K562 (cell line): ENCODE results near the gene ZC3H12C.

ENCODE experiments used
- BRF1 ChIP-seq: IDR thresholded peaks from 3 replicates; pipeline ENCODE4 v1.6.1; 2011; ENCODE audit warnings: borderline replicate concordance, mild to moderate bottlenecking; ENCODE audit not compliant: insufficient read length; ENCODE audit errors: extremely low read depth
- CTCF ChIP-seq, 3 experiments: IDR thresholded peaks in 2 of 3; conservative IDR thresholded peaks in 1 of 3; 2 replicates each; pipeline ENCODE4 v1.5.1; 2011 to 2012; ENCODE audit warnings: low read length in 3 of 3, mild to moderate bottlenecking in 3 of 3, control low read depth in 2 of 3, improper control_type of control experiment in 1 of 3, inconsistent platforms in 1 of 3, low read depth in 1 of 3, mixed read lengths in 1 of 3, moderate library complexity in 1 of 3; ENCODE audit not compliant: insufficient read depth in 2 of 3
- KAT8 ChIP-seq: fragments of 450-650 bp; IDR thresholded peaks from 2 replicates; pipeline ENCODE4 v1.6.1; 2016; ENCODE audit warnings: low read depth, mild to moderate bottlenecking
- MCM7 ChIP-seq, 2 experiments: fragments of 450-650 bp; IDR thresholded peaks; 2 replicates each; pipeline ENCODE4 v1.6.1; 2016 to 2018

- no peak for TF ChIP-seq CTCF (IDR thresholded peaks at IDR 0.05 in 2 of 3, conservative IDR thresholded peaks at IDR 0.05 in 1 of 3; ENCODE audit: insufficient read depth in 2 of 3, low read depth in 1 of 3, low read length in 3 of 3)
- no peak for TF ChIP-seq KAT8
- no peak for TF ChIP-seq MCM7 (IDR thresholded peaks at IDR 0.05)
- no peak for TF ChIP-seq BRF1
Observed at GRCh38 chr11:110153474-110153873, 60.3 kb downstream of the ZC3H12C start.
